OCI-LY7 (cell line): ENCODE results near the gene PAX2.
"Not testable (repeated sequence)": the region's sequence is repeated elsewhere in the genome, so short reads cannot be mapped to it uniquely, and the experiment has no call there.

ENCODE experiments used
- EZH2phosphoT487 ChIP-seq: fragments of 200-600 bp; sonication (generic); IDR thresholded peaks from 2 replicates; pipeline ENCODE4 v1.6.1; 2018; ENCODE audit warnings: low read depth, borderline replicate concordance, mild to moderate bottlenecking, mixed run types, antibody characterized with exemption, low read length, moderate library complexity, mixed read lengths
- TF ChIP-seq, protein P1 (sequence below): fragments of 200-600 bp; sonication (generic); conservative IDR thresholded peaks from 2 replicates; pipeline ENCODE4 v1.5.1; 2014; ENCODE audit warnings: mild to moderate bottlenecking, antibody characterized with exemption, low read length, moderate library complexity, mixed read lengths

DNA sequence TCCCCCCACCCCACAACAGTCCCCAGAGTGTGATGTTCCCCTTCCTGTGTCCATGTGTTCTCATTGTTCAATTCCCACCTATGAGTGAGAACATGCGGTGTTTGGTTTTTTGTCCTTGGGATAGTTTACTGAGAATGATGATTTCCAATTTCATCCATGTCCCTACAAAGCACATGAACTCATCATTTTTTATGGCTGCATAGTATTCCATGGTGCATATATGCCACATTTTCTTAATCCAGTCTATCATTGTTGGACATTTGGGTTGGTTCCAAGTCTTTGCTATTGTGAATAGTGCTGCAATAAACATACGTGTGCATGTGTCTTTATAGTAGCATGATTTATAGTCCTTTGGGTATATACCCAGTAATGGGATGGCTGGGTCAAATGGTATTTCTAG lies 43.7 kb upstream of the PAX2 start:
- TF ChIP-seq, protein P1, sequence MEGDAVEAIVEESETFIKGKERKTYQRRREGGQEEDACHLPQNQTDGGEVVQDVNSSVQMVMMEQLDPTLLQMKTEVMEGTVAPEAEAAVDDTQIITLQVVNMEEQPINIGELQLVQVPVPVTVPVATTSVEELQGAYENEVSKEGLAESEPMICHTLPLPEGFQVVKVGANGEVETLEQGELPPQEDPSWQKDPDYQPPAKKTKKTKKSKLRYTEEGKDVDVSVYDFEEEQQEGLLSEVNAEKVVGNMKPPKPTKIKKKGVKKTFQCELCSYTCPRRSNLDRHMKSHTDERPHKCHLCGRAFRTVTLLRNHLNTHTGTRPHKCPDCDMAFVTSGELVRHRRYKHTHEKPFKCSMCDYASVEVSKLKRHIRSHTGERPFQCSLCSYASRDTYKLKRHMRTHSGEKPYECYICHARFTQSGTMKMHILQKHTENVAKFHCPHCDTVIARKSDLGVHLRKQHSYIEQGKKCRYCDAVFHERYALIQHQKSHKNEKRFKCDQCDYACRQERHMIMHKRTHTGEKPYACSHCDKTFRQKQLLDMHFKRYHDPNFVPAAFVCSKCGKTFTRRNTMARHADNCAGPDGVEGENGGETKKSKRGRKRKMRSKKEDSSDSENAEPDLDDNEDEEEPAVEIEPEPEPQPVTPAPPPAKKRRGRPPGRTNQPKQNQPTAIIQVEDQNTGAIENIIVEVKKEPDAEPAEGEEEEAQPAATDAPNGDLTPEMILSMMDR, result not testable (repeated sequence)
- not testable (repeated sequence) for TF ChIP-seq EZH2phosphoT487
